Pulmonary artery endothelial cell (primary cell): Measurements from ENCODE around the gene GABRR2. TPM values are rescaled to one million over a fixed set of nuclear protein-coding genes. Genes with fewer than 3 reads are reported as not detected.
A peak's percentile ranks its signal among the peaks of the same experiment; 100 is the strongest.
"Not testable (repeated sequence)": the region's sequence is repeated elsewhere in the genome, so short reads cannot be mapped to it uniquely, and the experiment has no call there.

Experiments
- DNase-seq: peaks from one replicate; pipeline ENCODE4 v3.0.0-alpha.2; 2011; ENCODE audit warnings: low read depth, low spot score
- total RNA-seq: library from RNA; depleted of rRNA; stranded (reverse); fragments of >200 nt; gene quantifications from 2 replicates; pipeline ENCODE4 v1.2.3, GENCODE V29; 2014

GABRR2 gene
- total RNA-seq, 1 donor from 2014 or later, result 0.40 TPM

DNA sequence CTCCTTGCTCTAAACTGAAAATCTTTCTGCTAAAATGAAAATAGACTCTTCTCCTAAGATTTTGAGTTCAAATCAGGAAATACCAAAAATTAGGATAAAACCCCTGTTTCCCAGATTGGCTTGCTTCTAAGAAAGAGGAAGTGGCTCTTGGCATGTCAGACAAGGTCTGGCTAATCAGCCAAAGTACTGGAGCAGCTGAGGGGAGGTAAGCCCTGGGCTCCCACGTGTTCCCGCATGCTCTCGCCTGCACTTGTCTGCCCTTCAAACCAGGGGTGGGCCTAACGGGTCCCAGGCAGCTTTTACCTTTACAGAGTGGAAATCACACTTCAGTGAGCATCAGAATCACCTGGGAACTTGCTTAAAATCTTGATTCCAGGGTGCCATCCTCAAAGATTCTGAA is 54.8 kb downstream of the GABRR2 start:
- no peak for DNase-seq

DNA sequence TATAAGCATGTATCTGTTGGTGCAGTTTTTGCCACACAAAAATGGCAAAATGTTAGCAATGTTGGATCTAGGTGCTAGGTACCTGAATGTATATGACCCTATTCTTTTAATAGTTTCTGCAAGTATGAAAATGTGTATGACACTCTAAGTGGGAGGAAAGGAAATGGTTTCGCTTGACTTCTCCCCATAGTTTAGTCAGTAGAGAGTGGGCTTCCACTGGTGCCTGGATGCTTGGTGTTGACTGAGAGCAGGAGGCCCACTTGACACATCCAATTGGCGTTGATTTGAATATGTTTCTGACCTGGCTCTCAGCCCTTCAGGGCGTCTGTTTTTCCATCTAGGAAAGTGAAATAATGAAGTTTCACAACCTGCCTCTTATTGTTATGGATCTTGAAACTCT is 56.2 kb downstream of the GABRR2 start:
- no peak for DNase-seq

DNA sequence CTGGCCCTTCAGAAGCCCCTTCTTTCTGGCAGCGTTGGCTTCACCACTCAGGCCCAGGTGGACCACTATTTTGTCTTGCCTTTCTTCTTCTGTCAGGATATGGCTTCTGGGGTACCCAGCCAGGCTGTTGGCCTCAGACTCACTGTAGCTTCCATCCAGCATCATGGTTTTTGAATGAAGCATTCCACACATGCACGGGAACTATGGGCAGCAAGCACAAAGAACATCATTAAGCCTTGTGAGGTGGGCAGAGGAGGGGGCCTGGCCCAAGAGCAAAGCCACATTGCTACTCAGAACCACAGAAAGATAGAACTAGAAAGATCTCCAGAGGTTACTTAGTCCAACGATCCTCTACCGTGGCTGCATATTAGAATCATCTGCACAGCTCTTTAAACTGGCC is 57.3 kb downstream of the GABRR2 start:
- DNase-seq, result no peak

DNA sequence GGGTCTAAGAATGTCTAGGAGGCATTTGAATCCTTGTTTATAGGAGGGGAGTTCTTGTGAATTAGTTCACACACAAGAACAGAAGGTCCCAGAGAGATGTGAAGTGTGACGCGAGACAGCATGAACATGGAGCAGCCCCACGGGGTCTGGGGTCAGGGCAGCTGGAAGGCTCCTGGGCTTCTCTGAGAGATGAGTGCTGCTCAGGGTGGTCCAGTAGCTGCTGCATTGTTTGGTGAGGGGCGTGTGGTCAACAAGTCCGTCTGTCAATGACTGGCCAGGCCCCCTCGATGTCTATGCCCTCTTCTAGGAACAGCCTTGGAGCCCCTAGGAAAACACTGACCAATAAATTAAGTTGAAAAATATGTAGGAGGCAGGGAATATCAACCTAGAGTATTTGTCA is 57.8 kb downstream of the GABRR2 start:
- DNase-seq, result no peak

DNA sequence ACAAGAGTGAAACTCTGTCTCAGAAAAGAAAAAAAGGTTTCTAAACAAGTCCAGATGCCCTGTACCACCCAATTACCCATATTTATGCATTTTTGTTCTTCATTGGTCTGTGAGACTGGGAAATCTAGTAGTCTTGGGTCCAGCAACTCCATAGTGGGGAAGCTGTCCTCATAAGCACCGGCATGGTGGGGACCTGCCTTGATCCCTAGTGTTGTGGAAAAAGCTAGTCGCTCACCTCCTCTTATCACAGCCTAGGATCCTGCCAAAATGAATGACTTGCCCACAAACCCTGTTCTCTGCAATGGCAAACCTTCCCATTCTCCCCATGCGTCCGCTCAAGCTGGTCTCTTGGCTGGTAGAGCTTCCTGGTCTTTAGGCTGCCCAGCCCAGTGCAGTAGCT is 59.7 kb downstream of the GABRR2 start:
- no peak for DNase-seq

DNA sequence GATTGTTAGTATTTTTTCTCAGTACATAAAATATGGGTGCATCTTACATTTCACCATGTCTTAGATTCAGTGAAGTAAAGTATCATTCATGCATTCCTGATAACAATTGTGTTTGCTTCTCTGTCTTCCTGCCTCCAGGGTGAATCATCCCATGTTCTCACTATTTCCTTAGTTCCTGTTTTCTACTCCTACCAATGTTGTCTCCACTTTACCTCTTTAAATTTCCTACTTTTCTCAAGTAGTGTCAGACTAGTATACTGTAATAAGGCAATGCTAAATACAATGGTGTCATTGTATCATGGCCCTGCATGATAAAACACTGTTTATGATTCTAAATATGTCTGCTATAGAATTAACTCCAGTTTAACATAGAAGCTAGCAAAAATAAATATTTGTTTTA is 60.5 kb downstream of the GABRR2 start:
- peak; percentile 49 for DNase-seq

DNA sequence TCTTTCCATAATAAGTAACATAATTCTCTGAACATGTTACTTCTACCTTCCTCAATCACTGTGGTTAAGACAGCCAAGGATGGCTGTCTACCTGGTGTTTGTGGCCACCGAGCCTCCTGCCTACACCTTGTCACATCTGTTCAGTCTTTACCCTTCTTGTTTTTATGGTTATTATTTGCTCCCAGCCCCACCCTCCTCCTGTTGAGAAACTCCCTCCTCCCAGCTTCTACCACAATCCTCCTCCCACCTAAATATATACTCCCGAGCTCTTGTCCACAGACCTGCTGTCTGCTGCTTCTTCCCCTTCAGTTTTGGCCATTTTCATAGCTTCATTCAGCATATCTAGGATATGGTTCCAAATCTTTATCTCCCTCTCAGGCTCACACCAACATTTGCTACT is 62.2 kb downstream of the GABRR2 start:
- no peak for DNase-seq

DNA sequence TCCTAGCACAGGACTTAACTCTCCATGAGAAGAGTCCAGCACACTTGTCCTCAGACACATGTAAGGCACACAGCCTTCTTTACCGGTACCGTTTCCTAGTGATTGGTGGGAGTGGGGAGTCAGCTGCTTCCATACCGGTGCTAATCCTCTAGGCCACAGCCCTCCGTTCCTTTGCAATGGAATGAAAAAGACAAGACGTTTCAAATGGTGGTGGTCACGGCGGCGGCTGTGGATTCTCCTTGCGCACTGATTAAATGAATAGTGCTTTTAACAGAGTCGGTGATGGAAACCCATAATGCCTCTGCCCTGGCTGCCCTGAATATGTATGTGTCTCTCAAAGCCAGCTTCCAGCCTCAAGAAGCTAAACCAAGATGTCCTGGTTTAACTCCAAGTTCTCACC is 63.1 kb downstream of the GABRR2 start:
- no peak for DNase-seq

DNA sequence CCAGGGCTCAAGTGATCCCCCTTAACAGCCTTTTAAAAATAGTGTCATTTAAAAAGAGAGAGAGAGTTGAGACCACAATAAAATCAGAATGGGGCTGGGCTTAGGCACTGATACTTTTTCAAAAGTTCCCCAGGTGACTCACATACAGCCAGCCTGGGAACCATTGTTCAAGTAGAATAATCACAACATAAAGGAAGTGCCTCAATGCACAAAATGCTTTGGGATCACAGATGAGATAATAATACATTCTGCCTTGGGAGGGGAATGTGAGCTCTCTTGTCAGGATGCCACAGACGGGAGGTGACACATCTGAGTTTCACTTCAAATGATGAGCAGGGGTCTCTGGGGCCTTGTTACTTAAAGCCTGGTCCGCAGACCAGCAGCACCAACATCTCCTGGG is 63.9 kb downstream of the GABRR2 start:
- peak; percentile 57 for DNase-seq

DNA sequence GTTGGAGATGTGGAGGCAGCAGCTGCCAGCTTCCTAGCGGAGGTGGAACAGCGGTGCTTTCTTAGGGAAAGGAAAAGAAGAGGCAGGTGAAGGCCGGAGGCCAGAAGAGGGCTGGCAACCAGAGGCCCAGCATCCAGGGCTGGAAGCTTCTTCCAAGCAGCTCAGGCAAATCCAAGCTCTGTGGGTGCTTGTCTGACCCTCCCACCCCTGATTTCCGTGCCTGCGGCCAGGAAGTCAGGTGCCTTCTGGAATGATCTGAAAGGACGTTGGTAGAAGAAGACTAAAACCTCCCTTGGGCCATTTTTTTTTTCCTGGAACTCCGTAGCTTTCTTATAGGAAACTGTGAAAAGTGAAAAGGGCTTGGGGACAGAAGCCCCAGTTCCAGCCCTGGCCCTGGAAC is 64.9 kb downstream of the GABRR2 start:
- no peak for DNase-seq

DNA sequence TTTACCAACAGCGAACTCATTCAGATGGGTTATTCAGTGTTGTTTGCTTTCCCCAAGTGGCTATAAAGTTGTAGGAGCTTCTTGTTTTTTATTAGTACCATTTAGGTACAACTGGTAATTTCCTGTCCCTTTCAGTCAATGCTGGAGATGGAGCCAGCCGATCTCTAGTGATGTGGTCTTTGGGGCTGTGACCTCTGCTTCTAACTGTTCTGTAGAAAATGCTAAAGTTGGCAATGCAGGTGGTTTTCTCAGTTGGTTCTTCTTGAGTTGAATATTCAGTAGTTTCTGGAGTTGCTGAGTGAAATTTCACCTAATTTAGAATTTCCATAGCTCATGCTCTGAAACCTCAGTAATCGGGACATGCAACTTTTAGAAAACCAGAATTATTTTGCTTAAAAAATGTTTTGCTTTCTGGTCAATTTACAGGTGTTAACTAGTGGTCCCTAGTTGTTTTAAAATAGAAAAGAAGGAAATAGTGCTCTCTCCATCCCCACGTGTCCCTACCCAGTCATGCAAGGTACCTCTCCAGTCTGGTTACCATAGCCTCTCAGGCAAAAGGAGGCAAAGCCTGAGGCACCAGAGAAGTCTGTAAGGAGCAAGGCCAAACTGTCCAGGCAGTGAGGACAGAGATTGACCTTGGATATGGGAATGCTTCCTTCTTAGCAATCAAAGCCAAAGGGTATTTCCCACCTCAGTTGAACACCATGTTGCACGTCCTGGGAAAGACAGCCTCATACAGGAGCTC is 70.7 kb downstream of the GABRR2 start:
- no peak for DNase-seq

DNA sequence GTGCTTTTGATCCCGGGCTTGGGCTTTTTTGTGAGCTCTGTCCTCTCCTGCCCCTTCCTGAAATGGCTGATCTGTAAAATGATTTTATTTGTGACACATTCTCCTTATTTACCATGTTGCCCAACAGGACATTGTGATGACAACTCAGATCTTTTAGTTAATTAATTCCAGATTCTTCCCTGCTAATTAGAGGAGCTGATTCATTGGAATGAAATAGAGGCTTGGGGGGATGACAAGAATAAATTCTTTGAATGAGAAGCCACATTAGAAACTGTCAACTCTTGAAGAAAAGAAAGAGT is 71.8 kb downstream of the GABRR2 start:
- DNase-seq, result no peak

DNA sequence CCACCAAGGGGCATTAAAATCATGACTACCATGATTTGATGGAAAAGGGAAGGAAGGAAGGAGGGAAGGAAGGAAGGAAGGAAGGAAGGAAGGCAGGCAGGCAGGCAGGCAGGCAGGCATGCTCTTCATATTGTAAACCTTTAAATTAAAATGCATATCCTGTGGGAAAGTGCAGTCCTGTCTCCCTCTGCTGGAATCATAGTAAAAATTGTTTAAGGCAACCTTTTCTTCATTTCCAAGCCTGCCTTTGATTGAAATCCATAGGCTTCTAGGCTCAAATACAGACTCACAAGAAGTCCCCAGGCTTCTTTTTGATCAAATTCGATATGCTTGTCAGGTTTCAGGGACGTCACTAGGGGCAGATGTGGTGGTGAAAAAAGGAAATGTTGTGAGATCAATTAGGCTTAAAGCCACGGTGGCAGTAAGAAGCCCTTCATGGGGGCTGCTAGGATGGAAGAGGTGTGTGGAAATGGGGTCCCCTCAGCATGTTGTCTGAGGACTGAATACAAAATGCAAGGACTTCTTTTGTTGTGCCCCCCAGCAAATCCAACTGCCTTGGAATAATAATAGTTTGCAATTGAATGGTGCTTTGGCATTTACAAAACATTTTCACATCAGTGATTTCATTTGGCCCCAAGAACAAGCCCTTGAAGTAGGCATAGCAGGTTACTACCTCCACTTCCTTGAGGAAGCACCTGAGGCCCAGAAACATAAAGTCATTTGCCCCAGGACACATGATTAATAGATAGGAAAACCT is 72.3 kb downstream of the GABRR2 start:
- DNase-seq, result peak; percentile 13

DNA sequence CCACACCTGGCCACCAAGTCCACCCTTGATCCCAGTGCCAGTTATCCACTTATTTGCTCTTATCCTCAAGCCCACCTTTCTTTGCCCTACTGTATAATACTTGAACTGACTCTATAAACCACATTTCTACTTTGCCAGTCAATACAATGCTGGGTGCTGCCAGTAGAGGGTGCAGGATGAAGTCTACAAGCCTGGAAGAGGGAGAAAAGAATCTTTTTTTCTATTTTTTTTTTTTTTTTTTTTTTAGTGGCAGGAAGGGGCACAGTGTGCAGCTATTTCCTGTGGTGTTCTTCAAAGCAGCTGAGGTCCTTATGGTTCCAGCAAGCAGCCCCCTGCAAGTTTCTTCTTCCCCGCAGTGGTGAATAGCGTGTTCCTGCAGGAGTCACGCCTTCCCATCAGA is 75.8 kb downstream of the GABRR2 start:
- no peak for DNase-seq

DNA sequence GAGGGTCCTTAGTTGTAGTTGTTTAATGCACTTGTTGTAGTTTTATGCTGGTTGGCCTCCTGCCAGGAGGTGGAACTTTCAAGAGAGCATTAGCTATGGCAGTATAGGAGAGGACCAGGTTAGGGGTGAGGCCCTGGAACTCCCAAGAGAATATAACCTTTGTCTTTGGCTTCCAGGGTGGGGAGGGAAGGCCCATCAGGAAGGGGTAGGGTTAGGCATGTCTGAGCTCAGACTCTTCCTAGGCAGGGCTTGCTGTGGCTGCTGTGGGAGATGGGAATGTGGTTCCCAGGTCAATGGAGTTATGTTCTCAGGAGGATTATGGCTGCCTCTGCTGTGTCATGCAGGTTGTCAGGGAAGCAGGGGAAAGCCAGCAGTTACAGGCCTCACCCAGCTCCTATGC is 77.9 kb downstream of the GABRR2 start:
- no peak for DNase-seq

DNA sequence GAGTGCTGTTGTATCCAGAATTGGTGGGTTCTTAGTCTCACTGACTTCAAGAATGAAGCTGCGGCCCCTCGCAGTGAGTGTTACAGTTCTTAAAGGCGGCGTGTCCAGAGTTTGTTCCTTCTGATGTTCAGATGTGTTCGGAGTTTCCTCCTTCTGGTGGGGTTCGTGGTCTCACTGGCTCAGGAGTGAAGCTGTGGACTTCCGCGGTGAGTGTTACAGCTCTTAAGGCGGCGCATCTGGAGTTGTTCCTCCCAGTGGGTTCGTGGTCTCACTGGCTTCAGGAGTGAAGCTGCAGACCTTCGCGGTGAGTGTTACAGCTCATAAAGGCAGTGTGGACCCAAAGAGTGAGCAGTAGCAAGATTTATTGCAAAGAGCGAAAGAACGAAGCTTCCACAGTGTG is 81.5 kb downstream of the GABRR2 start:
- DNase-seq, result not testable (repeated sequence)

DNA sequence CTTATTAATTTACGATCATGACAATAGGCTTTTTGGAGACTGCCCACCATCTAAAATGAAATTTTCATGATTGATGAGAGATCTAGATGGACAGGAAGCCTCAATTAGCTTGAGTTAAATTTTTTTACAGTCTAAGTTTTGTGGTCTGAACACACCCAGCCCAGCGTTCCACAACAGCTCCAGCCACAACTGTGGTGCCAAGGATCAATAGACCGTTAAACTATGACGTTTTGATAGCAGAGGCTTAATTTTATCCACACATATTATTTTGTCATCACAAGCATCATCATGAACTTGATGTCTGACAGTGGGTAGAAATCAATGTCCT is 92.4 kb downstream of the GABRR2 start:
- DNase-seq, result no peak

DNA sequence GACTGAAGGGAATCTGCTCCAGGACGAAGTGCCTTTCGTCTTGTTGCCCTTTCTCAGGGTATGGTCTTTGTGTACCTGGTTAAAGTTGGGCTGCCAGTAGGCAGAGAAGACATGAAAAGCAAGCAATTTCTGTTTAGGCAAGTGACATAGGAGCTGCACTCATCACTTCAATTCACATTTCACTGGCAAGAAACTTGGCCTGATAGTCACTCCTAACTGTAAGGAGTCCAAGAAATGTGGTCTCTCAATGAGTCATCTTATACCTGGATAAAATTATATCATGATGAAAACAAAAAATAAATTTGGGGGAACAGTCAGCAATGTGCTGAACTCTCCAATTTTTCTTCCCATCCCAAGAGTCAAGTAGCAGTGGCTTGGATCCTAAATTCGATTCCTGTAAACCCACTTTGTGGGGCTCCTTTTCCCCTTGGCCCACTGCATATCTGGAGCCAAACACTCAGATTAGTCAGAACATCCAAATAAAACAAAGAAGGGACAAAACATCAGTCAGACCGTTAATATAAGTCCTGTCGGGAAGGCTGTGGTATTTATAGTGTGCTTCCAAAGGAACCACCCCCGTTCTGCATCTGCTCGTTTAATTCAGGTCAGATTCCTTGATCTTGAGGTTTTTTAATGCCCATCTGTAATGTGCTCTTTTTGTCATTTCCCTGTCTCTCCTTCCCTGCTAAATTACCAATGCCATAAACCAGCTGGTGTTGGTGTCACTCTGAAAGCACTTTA is 93.0 kb downstream of the GABRR2 start:
- DNase-seq, result no peak

DNA sequence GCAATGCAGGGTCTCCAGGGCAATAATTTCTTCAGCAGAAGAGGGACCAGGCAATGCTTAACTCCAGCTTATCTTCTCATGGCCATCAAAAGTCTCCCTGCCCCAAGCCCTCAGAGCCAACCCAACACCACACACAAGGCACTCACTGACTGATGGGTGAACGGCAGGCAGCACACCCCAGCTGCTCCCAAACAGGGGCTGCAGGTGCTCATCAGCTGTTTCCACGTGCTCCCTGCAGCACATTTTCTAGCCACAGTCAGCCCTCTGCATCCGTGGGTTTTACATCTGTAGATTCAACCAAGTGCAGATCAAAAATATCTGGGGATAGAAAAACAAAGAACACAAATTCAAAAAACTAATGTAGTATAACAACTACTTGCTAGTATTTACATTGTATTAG is 94.0 kb downstream of the GABRR2 start:
- DNase-seq, result no peak

DNA sequence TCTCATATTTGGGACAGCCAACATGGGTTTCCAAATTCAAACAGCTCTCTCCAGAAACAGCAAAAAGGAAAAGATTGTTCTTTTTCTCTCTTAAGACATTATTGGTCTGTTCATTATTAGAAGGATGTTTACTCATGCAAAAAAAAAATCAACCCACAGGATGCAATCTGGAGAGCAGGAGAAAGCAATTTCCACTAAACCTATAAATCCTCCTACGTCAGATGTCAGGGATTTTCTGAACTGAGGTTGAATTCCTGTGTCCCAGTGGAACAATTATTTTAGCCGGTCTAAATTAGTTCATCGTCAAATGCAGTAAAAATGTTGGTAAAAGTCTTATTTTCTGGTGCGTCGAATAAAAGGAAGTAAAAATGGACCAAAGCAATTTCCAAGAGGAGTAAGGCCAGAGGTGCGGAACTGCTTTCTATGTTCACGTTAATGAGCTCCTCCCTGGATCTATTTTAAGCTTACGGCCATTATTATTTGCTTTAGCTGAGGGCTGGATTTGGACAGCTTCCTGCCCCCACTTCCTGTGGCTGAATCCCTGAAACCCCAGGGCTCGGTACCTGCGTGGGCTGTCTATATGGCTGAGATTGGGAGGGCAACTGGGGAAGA is 97.7 kb downstream of the GABRR2 start, which contains the start of gene GABRR1:
GABRR1 (minus strand) TSS at position 60 of the 612 bp plus-strand sequence; CDS start at position 24, 36 bp downstream.
- DNase-seq, result no peak

DNA sequence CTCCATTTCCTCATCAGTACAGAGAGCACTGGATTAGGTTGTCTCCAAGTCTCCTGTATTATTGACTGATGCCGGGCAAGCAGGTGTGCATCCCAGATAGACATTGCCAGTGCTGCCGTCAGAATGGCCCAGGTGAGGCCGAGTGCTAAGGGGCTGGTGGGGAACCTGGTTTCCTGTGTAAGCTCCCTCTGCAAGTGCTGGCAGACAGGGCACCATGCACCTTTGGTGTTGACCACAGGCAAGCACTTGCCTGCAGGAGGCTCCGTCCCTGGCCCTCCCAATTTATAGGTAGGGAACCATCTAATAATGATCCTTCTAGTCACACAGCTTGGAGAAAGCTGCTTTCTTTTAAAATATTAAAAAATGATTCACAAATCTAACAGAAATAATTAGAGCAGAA is 98.7 kb downstream of the GABRR2 start:
- no peak for DNase-seq

DNA sequence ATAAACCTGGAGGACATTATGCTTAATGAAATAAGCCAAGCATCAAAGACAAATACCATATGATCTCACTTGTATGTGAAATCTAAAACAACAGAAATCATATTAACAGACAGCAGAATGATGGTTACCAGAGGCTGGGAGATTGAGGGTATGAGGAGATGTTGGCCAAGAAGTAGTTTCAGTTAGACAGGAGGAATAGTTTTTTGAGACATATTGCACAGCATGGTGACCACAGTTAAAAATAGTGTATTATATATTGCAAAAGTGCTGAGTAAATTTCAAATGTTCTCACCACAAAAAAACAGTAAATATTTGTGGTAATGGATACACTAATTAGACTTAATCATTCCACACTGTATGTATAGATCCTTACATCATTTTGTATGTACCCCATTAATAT is 99.7 kb downstream of the GABRR2 start:
- DNase-seq, result no peak
